Parathyroid adenoma (tissue), 2 donors: ENCODE data around the gene HLA-DRA.

ENCODE experiments used
- H2AFZ ChIP-seq: fragments of 300-600 bp; sonication (generic); one replicate; pipeline ENCODE4 v1.7.0; 2017; ENCODE audit warnings: antibody characterized with exemption, mild to moderate bottlenecking
- H3K27ac ChIP-seq: fragments of 300-600 bp; sonication (generic); one replicate; pipeline ENCODE4 v1.7.0; 2017
- H3K27me3 ChIP-seq: fragments of 300-600 bp; sonication (generic); one replicate; pipeline ENCODE4 v1.7.0; 2017; ENCODE audit warnings: low read length; ENCODE audit not compliant: control insufficient read depth, insufficient read depth
- H3K36me3 ChIP-seq: fragments of 300-600 bp; sonication (generic); one replicate; pipeline ENCODE4 v1.7.0; 2017; ENCODE audit warnings: low read length; ENCODE audit not compliant: control insufficient read depth, insufficient read depth
- H3K4me1 ChIP-seq: fragments of 300-600 bp; sonication (generic); one replicate; pipeline ENCODE4 v1.7.0; 2017; ENCODE audit warnings: control low read depth
- H3K4me2 ChIP-seq: fragments of 300-600 bp; sonication (generic); one replicate; pipeline ENCODE4 v1.7.0; 2017; ENCODE audit warnings: low read length
- H3K4me3 ChIP-seq: fragments of 300-600 bp; sonication (generic); one replicate; pipeline ENCODE4 v1.7.0; 2017; ENCODE audit warnings: low read depth, low read length
- H3K79me2 ChIP-seq: fragments of 300-600 bp; sonication (generic); one replicate; pipeline ENCODE4 v1.7.0; 2017; ENCODE audit warnings: control low read depth
- H3K9ac ChIP-seq: fragments of 300-600 bp; sonication (generic); one replicate; pipeline ENCODE4 v1.7.0; 2017; ENCODE audit warnings: mild to moderate bottlenecking
- H3K9me3 ChIP-seq: fragments of 300-600 bp; sonication (generic); one replicate; pipeline ENCODE4 v1.7.0; 2017; ENCODE audit warnings: low read length; ENCODE audit not compliant: control insufficient read depth
- CTCF ChIP-seq: fragments of 300-600 bp; sonication (generic); IDR thresholded peaks from one replicate; pipeline ENCODE4 v1.7.0; 2017; ENCODE audit warnings: antibody characterized with exemption, mild to moderate bottlenecking
- donor health status: primary hyperparathyroidism.

HLA-DRA gene

GRCh38 chr6:32415521-32416019 is 24.1 kb upstream of the HLA-DRA start:
- no peaks in the 10 kb centered on the region for H3K9me3 ChIP-seq
- H2AFZ ChIP-seq = no peak overlapping the region
- no peak overlapping the region for H3K9ac ChIP-seq
- no peaks in the 10 kb centered on the region for H3K4me1 ChIP-seq
- no peak overlapping the region for H3K27ac ChIP-seq
- peak overlapping the region; percentile 8 for H3K4me2 ChIP-seq
- no peaks in the 10 kb centered on the region for H3K79me2 ChIP-seq
- no peak overlapping the region for H3K4me3 ChIP-seq
- no peaks in the 10 kb centered on the region for H3K36me3 ChIP-seq
- peak; percentile 99 for TF ChIP-seq CTCF
- peaks cover 5% of the 10 kb centered on the region for H3K27me3 ChIP-seq

- Histone ChIP-seq H3K27ac (no peak overlapping the region), H3K4me2 (no peak overlapping the region), H3K9me3 (no peaks in the 10 kb centered on the region), H3K27me3 (peaks cover 5% of the 10 kb centered on the region), H3K36me3 (no peaks in the 10 kb centered on the region), H3K79me2 (no peaks in the 10 kb centered on the region), H2AFZ (no peak overlapping the region), H3K9ac (no peak overlapping the region), H3K4me3 (no peak overlapping the region), H3K4me1 (no peaks in the 10 kb centered on the region)
- TF ChIP-seq CTCF = no peak
Measured at GRCh38 chr6:32416036-32416435, 23.7 kb upstream of the HLA-DRA start.

- Histone ChIP-seq H3K27ac (no peak overlapping the region), H3K27me3 (no peaks in the 10 kb centered on the region), H2AFZ (no peak overlapping the region), H3K9me3 (no peaks in the 10 kb centered on the region), H3K4me3 (no peak overlapping the region), H3K36me3 (no peaks in the 10 kb centered on the region), H3K9ac (no peak overlapping the region), H3K4me1 (no peaks in the 10 kb centered on the region), H3K4me2 (no peak overlapping the region), H3K79me2 (no peaks in the 10 kb centered on the region)
- TF ChIP-seq CTCF = no peak
Measured at GRCh38 chr6:32424589-32425300, 14.9 kb upstream of the HLA-DRA start.

GRCh38 chr6:32426338-32426737 is 13.3 kb upstream of the HLA-DRA start:
- Histone ChIP-seq H3K36me3 (no peaks in the 10 kb centered on the region), H3K4me2 (no peak overlapping the region), H3K79me2 (no peaks in the 10 kb centered on the region), H2AFZ (no peak overlapping the region), H3K27ac (no peak overlapping the region), H3K9ac (no peak overlapping the region), H3K4me1 (no peaks in the 10 kb centered on the region), H3K9me3 (no peaks in the 10 kb centered on the region), H3K4me3 (no peak overlapping the region), H3K27me3 (no peaks in the 10 kb centered on the region)
- no peak for TF ChIP-seq CTCF

DNA sequence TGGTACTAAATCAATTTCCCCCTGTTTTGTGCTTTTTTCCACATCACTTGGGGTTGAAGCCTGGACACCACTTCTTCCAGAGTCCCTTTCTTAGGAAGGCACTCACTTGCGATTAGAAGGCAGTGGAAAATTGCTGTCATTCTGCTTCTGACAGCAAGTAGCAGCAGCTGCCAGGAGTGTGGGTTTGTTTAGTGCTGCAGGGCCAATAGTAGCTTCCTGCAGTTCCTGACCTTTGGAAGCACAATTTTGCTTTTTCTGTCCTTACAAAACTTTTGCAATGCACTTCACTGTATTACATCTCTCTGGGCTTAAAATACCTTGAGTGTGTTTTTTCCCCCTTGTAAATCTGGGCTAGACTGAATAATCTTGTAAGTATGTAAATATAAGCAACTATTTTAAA is 12.5 kb upstream of the HLA-DRA start:
- H3K4me2 ChIP-seq = no peak overlapping the region
- no peaks in the 10 kb centered on the region for H3K27me3 ChIP-seq
- H3K9ac ChIP-seq = no peak overlapping the region
- no peaks in the 10 kb centered on the region for H3K79me2 ChIP-seq
- H3K36me3 ChIP-seq = no peaks in the 10 kb centered on the region
- H3K27ac ChIP-seq = no peak overlapping the region
- no peak overlapping the region for H3K4me3 ChIP-seq
- no peaks in the 10 kb centered on the region for H3K4me1 ChIP-seq
- no peaks in the 10 kb centered on the region for H3K9me3 ChIP-seq
- no peak overlapping the region for H2AFZ ChIP-seq
- TF ChIP-seq CTCF = no peak
